Measurements from ENCODE around the gene RPL34.

The RPL34 gene

GRCh38 chr4:108624263-108625056, 4.1 kb downstream of the RPL34 start (continued):
- TF ChIP-seq PATZ1 (CRISPR knock-in tag; IDR thresholded peaks at IDR 0.05; ENCODE audit: borderline replicate concordance) = no peak
- no peak for TF ChIP-seq SNAI2 (CRISPR knock-in tag; IDR thresholded peaks at IDR 0.05)
- TF ChIP-seq PPARA (CRISPR knock-in tag; IDR thresholded peaks at IDR 0.05; ENCODE audit: borderline replicate concordance) = no peak

- no peak for ATAC-seq
- no peak for TF ChIP-seq PPARA (CRISPR knock-in tag; IDR thresholded peaks at IDR 0.05; ENCODE audit: borderline replicate concordance)
- TF ChIP-seq ZNF565 (CRISPR knock-in tag; conservative IDR thresholded peaks at IDR 0.05; ENCODE audit: low read depth) = no peak
- no peak for TF ChIP-seq GLIS3 (CRISPR knock-in tag; IDR thresholded peaks at IDR 0.05)
- no peak for TF ChIP-seq CREB5 (CRISPR knock-in tag; IDR thresholded peaks at IDR 0.05; ENCODE audit: low read depth)
- TF ChIP-seq POU6F1 (CRISPR knock-in tag; IDR thresholded peaks at IDR 0.05; ENCODE audit: borderline replicate concordance, low read depth) = no peak
- TF ChIP-seq PATZ1 (CRISPR knock-in tag; IDR thresholded peaks at IDR 0.05; ENCODE audit: borderline replicate concordance) = no peak
- no peak for TF ChIP-seq OSR1 (CRISPR knock-in tag; IDR thresholded peaks at IDR 0.05)
- TF ChIP-seq ZNF8 (CRISPR knock-in tag; IDR thresholded peaks at IDR 0.05) = no peak
- no peak for TF ChIP-seq RARB (CRISPR knock-in tag; IDR thresholded peaks at IDR 0.05)
- no peak for TF ChIP-seq ESRRG (CRISPR knock-in tag; IDR thresholded peaks at IDR 0.05)
- TF ChIP-seq SNAI2 (CRISPR knock-in tag; IDR thresholded peaks at IDR 0.05) = no peak
- no peak for TF ChIP-seq CSDC2 (CRISPR knock-in tag; IDR thresholded peaks at IDR 0.05)
- no peak for TF ChIP-seq TCF4 (CRISPR knock-in tag; IDR thresholded peaks at IDR 0.05; ENCODE audit: borderline replicate concordance)
- no peak for TF ChIP-seq ZC3H10 (CRISPR knock-in tag; IDR thresholded peaks at IDR 0.05)
- no peak for TF ChIP-seq TOX (CRISPR knock-in tag; IDR thresholded peaks at IDR 0.05; ENCODE audit: borderline replicate concordance)
These were observed 5.7 kb downstream of the RPL34 start for GRCh38 chr4:108626056-108626455.

GRCh38 chr4:108628411-108628810, 8.0 kb downstream of the RPL34 start:
- peak; percentile 42; the same call in 2 of the 3 replicates for ATAC-seq
- TF ChIP-seq ZNF70 (CRISPR knock-in tag; IDR thresholded peaks at IDR 0.05) (no peak), TOX (CRISPR knock-in tag; IDR thresholded peaks at IDR 0.05; ENCODE audit: borderline replicate concordance) (no peak), SNAI2 (CRISPR knock-in tag; IDR thresholded peaks at IDR 0.05) (no peak), TSHZ2 (CRISPR knock-in tag; IDR thresholded peaks at IDR 0.05) (no peak)

Data from SK-N-SH treated with all-trans-retinoic acid at 6 μM for 48 hours (cell line).